ENCODE data around the gene HMGN4. TPM values are rescaled to one million over a fixed set of nuclear protein-coding genes. Genes with fewer than 3 reads are reported as not detected.

Gene HMGN4
- total and polyA plus RNA-seq, 9 of the 15 experiments (the other 6 are each of a cell fraction or from before 2014, with no cell fraction given) = 35.4 to 134 (median 94.1) TPM

GRCh38 chr6:26543953-26544352 is 5.8 kb downstream of the HMGN4 start (continued):
- TF ChIP-seq MYC (IDR thresholded peaks at IDR 0.05; ENCODE audit: low read depth, low read length) = peak; percentile 47; the same call in 1 of the 2 replicates
- TF ChIP-seq MYC (CRISPR knock-in tag; IDR thresholded peaks at IDR 0.05; ENCODE audit: borderline replicate concordance, low read depth) = no peak
- peak in 2 of 3 experiments; percentile 56; a peak in 3 of 6 replicates for TF ChIP-seq CTCF (IDR thresholded peaks at IDR 0.05 in 2 of 3, conservative IDR thresholded peaks at IDR 0.05 in 1 of 3; ENCODE audit: insufficient read depth in 2 of 3, low read depth in 1 of 3, low read length in 3 of 3)
- peak in 1 of 2 experiments; percentile 48; a peak in 3 of 4 replicates for TF ChIP-seq RAD21 (CRISPR knock-in tag; conservative IDR thresholded peaks at IDR 0.05 in 1 of 2, IDR thresholded peaks at IDR 0.05 in 1 of 2)
- no peak for TF ChIP-seq SIX5 (IDR thresholded peaks at IDR 0.05; ENCODE audit: borderline replicate concordance in 1 of 2, insufficient read depth in 1 of 2, low read depth in 1 of 2, low read length in 2 of 2)

- no TSS peak for BruUV-seq (replicated peaks)
- H3K9me3 ChIP-seq (replicated peaks; ENCODE audit: control insufficient read depth, insufficient read depth, low read depth, low read length) = no peaks in the 10 kb centered on the region
- no peak overlapping the region for H3K4me2 ChIP-seq (ENCODE audit: insufficient read depth, low read length)
- no peaks in the 10 kb centered on the region for H4K20me1 ChIP-seq (replicated peaks; ENCODE audit: control insufficient read depth, insufficient read depth, low read length)
- in situ Hi-C loops (cut with MboI) = no loop called here
- ATAC-seq (no peak), DNase-seq (ENCODE audit: extremely low read depth in 1 of 4, low spot score in 3 of 4) (no peak), FAIRE-seq (no peak)
- H3K36me3 ChIP-seq (ENCODE audit: control insufficient read depth, insufficient read depth, low read length) = peaks cover 59% of the 10 kb centered on the region
- H3K4me3 ChIP-seq = no peak overlapping the region
- H3K27ac ChIP-seq (ENCODE audit: extremely low read depth, low read depth, low read length) = no peak overlapping the region
- H3K4me1 ChIP-seq (replicated peaks in 1 of 2; ENCODE audit: control insufficient read depth in 2 of 2, insufficient read depth in 2 of 2, low read length in 2 of 2) = peaks cover 0 to 6% of the 10 kb centered on the region in 2 experiments; a peak in 3 of 5 replicates
- H3K9me1 ChIP-seq (ENCODE audit: control insufficient read depth, insufficient read depth, low read length) = no peaks in the 10 kb centered on the region
- no peak overlapping the region for H2AFZ ChIP-seq (ENCODE audit: low read depth, low read length)
- ChIA-PET CTCF (ENCODE audit: low intra/inter-chr PET ratio) (no interaction called here), POLR2A (interaction anchor here (1.0 to 2.1 kb wide), 3 partner anchors 12 to 27 kb away, joined by 3 to 5 read pairs (median 4); no protein-coding TSS in a partner anchor)
- intact Hi-C loops (cut with micrococcal nuclease) = no loop called here
- no peaks in the 10 kb centered on the region for H3K27me3 ChIP-seq (ENCODE audit: control insufficient read depth in 2 of 2, insufficient read depth in 2 of 2, low read length in 2 of 2)
- H3K9ac ChIP-seq (ENCODE audit: insufficient read depth in 1 of 2, low read depth in 2 of 2, low read length in 2 of 2) = no peak overlapping the region
- H3K79me2 ChIP-seq (ENCODE audit: control insufficient read depth, insufficient read depth, low read length) = peaks cover 36% of the 10 kb centered on the region
- no peak for TF ChIP-seq PHTF2 (CRISPR knock-in tag; IDR thresholded peaks at IDR 0.05)
- TF ChIP-seq, protein P1, sequence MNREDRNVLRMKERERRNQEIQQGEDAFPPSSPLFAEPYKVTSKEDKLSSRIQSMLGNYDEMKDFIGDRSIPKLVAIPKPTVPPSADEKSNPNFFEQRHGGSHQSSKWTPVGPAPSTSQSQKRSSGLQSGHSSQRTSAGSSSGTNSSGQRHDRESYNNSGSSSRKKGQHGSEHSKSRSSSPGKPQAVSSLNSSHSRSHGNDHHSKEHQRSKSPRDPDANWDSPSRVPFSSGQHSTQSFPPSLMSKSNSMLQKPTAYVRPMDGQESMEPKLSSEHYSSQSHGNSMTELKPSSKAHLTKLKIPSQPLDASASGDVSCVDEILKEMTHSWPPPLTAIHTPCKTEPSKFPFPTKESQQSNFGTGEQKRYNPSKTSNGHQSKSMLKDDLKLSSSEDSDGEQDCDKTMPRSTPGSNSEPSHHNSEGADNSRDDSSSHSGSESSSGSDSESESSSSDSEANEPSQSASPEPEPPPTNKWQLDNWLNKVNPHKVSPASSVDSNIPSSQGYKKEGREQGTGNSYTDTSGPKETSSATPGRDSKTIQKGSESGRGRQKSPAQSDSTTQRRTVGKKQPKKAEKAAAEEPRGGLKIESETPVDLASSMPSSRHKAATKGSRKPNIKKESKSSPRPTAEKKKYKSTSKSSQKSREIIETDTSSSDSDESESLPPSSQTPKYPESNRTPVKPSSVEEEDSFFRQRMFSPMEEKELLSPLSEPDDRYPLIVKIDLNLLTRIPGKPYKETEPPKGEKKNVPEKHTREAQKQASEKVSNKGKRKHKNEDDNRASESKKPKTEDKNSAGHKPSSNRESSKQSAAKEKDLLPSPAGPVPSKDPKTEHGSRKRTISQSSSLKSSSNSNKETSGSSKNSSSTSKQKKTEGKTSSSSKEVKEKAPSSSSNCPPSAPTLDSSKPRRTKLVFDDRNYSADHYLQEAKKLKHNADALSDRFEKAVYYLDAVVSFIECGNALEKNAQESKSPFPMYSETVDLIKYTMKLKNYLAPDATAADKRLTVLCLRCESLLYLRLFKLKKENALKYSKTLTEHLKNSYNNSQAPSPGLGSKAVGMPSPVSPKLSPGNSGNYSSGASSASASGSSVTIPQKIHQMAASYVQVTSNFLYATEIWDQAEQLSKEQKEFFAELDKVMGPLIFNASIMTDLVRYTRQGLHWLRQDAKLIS (CRISPR knock-in tag; IDR thresholded peaks at IDR 0.05) = no peak
- TF ChIP-seq MCM2 (IDR thresholded peaks at IDR 0.05; ENCODE audit: low read depth) = no peak
- no peak for TF ChIP-seq MYNN (IDR thresholded peaks at IDR 0.05)
- no peak for TF ChIP-seq MYNN (CRISPR knock-in tag; IDR thresholded peaks at IDR 0.05)
- TF ChIP-seq PATZ1 (CRISPR knock-in tag; IDR thresholded peaks at IDR 0.05; ENCODE audit: borderline replicate concordance) = no peak
- TF ChIP-seq CBX1 (IDR thresholded peaks at IDR 0.05; ENCODE audit: low read depth) = no peak
- TF ChIP-seq CAMTA2 (CRISPR knock-in tag; conservative IDR thresholded peaks at IDR 0.05) = no peak
- TF ChIP-seq COPS2 (conservative IDR thresholded peaks at IDR 0.05) = no peak
Observed at GRCh38 chr6:26544473-26544872, 6.3 kb downstream of the HMGN4 start.

Measured in K562 (cell line).